Coronary artery (tissue), 2 donors: Measurements from ENCODE around the gene QSOX2.

Experiments
- DNase-seq: peaks from one replicate; pipeline ENCODE4 v3.0.0-alpha.2; 2017; ENCODE audit warnings: low spot score
- H3K27ac ChIP-seq, 2 donors: fragments of 200-600 bp; sonication (generic); one replicate each; pipeline ENCODE4 v1.5.1; 2016 to 2019
- H3K4me3 ChIP-seq: fragments of 200-600 bp; sonication (generic); 2 replicates; pipeline ENCODE4 v1.5.1; 2016; ENCODE audit warnings: mild to moderate bottlenecking, moderate library complexity
- CTCF ChIP-seq: fragments of 200-600 bp; sonication (generic); IDR thresholded peaks from one replicate; pipeline ENCODE4 v1.5.1; 2019; ENCODE audit warnings: antibody characterized with exemption

Gene QSOX2

GRCh38 chr9:136233411-136233810 is 12.2 kb downstream of the QSOX2 start:
- H3K4me3 ChIP-seq, result no peak overlapping the region
- no peak for DNase-seq
- H3K27ac ChIP-seq, result no peak overlapping the region
- TF ChIP-seq CTCF, result no peak

- no peak overlapping the region for H3K27ac ChIP-seq
- DNase-seq, result no peak
- TF ChIP-seq CTCF, result no peak
- H3K4me3 ChIP-seq, result no peak overlapping the region
Measured at GRCh38 chr9:136232969-136233368, 12.6 kb downstream of the QSOX2 start.

- H3K4me3 ChIP-seq, result no peak overlapping the region
- DNase-seq, result no peak
- no peak for TF ChIP-seq CTCF
- H3K27ac ChIP-seq, result no peak overlapping the region
Measured at GRCh38 chr9:136231478-136232297, 13.9 kb downstream of the QSOX2 start.

- H3K27ac ChIP-seq, result no peak overlapping the region
- TF ChIP-seq CTCF, result no peak
- DNase-seq, result no peak
- H3K4me3 ChIP-seq, result no peak overlapping the region
Measured at GRCh38 chr9:136230773-136231172, 14.8 kb downstream of the QSOX2 start.

- DNase-seq, result no peak
- no peak overlapping the region for H3K4me3 ChIP-seq
- TF ChIP-seq CTCF, result no peak
- no peak overlapping the region for H3K27ac ChIP-seq
Measured at GRCh38 chr9:136230365-136230764, 15.2 kb downstream of the QSOX2 start.

GRCh38 chr9:136229096-136230065 is 16.2 kb downstream of the QSOX2 start:
- no peak overlapping the region for H3K27ac ChIP-seq
- no peak overlapping the region for H3K4me3 ChIP-seq
- TF ChIP-seq CTCF, result no peak
- DNase-seq, result no peak
